Endothelial cell (in vitro differentiated cells): Measurements from ENCODE around the gene ZNF774. TPM values are rescaled to one million over a fixed set of nuclear protein-coding genes. Genes with fewer than 3 reads are reported as not detected.

ENCODE experiments used
- DNase-seq: peaks from one replicate; pipeline ENCODE4 v3.0.0; 2021; ENCODE audit warnings: low spot score
- H3K27ac Mint-ChIP-seq: one replicate; pipeline ENCODE4 v1.8.0; 2021; ENCODE audit warnings: mixed read lengths, inconsistent platforms; ENCODE audit not compliant: unreplicated experiment
- H3K27me3 Mint-ChIP-seq: one replicate; pipeline ENCODE4 v1.8.0; 2021; ENCODE audit warnings: mild to moderate bottlenecking, moderate library complexity, mixed read lengths, inconsistent platforms; ENCODE audit not compliant: unreplicated experiment
- H3K36me3 Mint-ChIP-seq: one replicate; pipeline ENCODE4 v1.8.0; 2021; ENCODE audit warnings: mild to moderate bottlenecking, low read depth, mixed read lengths, inconsistent platforms; ENCODE audit not compliant: unreplicated experiment
- H3K4me1 Mint-ChIP-seq: one replicate; pipeline ENCODE4 v1.8.0; 2021; ENCODE audit warnings: mild to moderate bottlenecking, mixed read lengths, inconsistent platforms; ENCODE audit not compliant: unreplicated experiment
- H3K4me3 Mint-ChIP-seq: one replicate; pipeline ENCODE4 v1.8.0; 2021; ENCODE audit warnings: mild to moderate bottlenecking, mixed read lengths, inconsistent platforms; ENCODE audit not compliant: unreplicated experiment
- H3K9me3 Mint-ChIP-seq: one replicate; pipeline ENCODE4 v1.8.0; 2021; ENCODE audit warnings: mixed read lengths, inconsistent platforms; ENCODE audit not compliant: unreplicated experiment
- CTCF ChIP-seq: fragments of 200-600 bp; sonication (generic); IDR thresholded peaks from one replicate; pipeline ENCODE4 v1.5.0; 2021; ENCODE audit warnings: antibody characterized with exemption; ENCODE audit not compliant: unreplicated experiment
- total RNA-seq: library from RNA; stranded (reverse); fragmentation: NEBNext Ultra II Directional; extraction: Animal tissue kit (Norgen Biotek cat#: 25700); gene quantifications from one replicate; pipeline ENCODE4 v1.2.1, GENCODE V29; 2021; ENCODE audit not compliant: unreplicated experiment

ZNF774 gene
- total RNA-seq, 1 donor from 2014 or later, result 4.1 TPM

DNA sequence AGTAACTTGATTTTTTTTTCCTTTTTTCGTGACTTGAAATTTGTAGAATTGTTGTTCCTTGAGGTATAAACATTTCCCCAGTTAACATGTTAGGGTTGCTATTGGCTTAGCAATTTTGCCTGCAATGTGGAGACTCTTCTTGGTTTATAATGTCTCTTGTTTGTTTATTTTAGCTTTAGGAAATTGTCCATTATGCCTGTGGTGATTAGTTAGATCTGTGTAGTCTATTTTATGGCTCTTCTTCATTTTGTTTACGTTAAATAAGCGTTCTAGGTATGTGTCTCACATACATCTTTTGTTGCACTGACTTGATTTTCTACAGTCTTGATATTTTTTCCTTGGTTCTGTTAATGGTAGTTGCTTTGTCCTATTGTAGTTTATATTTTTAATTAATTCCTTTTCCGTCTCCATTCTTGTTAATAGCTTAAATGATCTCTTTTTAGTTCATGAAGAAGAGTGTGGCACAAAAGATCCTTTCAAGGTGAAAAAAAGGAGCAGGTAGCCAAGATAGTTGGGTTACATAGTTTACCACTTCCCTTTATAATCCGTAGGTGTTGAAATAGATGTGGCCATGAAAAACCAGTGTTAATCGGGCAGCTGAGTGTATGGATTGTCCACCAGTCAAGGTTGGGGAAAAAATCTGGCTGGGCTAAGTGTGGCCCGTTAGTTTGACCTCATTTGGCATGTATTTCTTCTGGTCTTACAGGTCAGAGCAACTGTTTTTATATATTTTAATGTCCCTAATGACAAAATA, 48.1 kb downstream of the ZNF774 start:
- Mint-ChIP-seq H3K4me1 (peaks cover 23% of the 10 kb centered on the region), H3K9me3 (no peaks in the 10 kb centered on the region), H3K36me3 (peaks cover 3% of the 10 kb centered on the region), H3K27ac (peak overlapping the region; percentile 99), H3K27me3 (peaks cover 5% of the 10 kb centered on the region), H3K4me3 (no peak overlapping the region)
- TF ChIP-seq CTCF, result no peak
- no peak for DNase-seq

DNA sequence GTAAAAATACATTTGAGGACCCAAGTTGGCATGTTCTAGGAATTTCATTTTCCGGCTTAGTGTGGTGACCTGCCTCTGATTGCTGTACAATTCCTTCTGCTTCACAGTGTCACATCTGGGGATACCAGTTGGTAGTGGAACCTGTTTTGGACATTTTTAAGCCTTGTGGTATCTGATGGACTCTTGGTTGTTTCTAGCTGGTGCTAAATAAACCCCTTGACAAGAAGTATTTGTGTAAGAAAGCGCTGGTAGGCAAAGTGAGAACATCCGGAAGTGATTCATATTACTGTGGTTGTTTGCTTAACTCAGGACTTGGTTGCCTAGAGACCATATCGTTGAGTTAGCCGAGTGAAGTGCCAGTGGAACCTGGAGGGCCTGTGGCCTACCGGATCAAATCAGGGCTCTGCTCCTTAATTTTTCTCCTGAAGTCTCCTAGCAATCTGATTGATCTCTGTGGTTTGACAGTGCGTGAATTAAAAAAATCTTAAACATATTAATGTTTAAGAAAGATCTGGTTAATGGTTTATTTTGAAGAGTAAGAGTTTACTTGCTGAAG, 48.8 kb downstream of the ZNF774 start:
- peak overlapping the region; percentile 99 for H3K27ac Mint-ChIP-seq
- H3K9me3 Mint-ChIP-seq, result no peaks in the 10 kb centered on the region
- H3K4me1 Mint-ChIP-seq, result peaks cover 20% of the 10 kb centered on the region
- peaks cover 1% of the 10 kb centered on the region for H3K27me3 Mint-ChIP-seq
- H3K4me3 Mint-ChIP-seq, result peak overlapping the region; percentile 21
- no peaks in the 10 kb centered on the region for H3K36me3 Mint-ChIP-seq
- peak; percentile 57 for DNase-seq
- TF ChIP-seq CTCF, result no peak

DNA sequence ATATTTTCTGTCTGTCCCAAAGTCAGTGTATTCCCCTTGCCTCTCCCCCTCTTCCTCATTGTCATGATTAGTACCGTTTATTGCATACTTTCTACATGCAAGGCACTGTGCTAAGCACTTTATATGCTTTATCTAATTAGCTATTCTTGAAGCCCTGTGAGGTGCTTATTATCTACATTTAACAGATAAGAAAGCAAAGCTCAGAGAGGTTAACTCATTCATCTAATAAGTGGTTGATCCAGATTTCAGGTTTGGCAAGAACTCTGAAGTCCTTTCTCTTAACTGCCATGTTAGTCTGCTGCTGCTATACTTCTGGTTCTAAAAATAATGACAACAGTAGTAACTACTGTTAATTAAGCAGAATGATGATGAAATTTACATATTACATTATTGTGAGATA, 49.4 kb downstream of the ZNF774 start:
- Mint-ChIP-seq H3K27me3 (peaks cover 1% of the 10 kb centered on the region), H3K9me3 (no peaks in the 10 kb centered on the region), H3K27ac (peak overlapping the region; percentile 99), H3K4me1 (peaks cover 20% of the 10 kb centered on the region), H3K4me3 (no peak overlapping the region), H3K36me3 (no peaks in the 10 kb centered on the region)
- DNase-seq, result no peak
- TF ChIP-seq CTCF, result no peak

GRCh38 chr15:90402223-90402622, 50.1 kb downstream of the ZNF774 start:
- no peak for TF ChIP-seq CTCF
- Mint-ChIP-seq H3K9me3 (no peaks in the 10 kb centered on the region), H3K36me3 (no peaks in the 10 kb centered on the region), H3K27me3 (peaks cover 1% of the 10 kb centered on the region), H3K4me3 (no peak overlapping the region), H3K4me1 (peaks cover 20% of the 10 kb centered on the region), H3K27ac (peak overlapping the region; percentile 99)
- DNase-seq, result no peak

- H3K9me3 Mint-ChIP-seq, result no peaks in the 10 kb centered on the region
- no peaks in the 10 kb centered on the region for H3K36me3 Mint-ChIP-seq
- no peak overlapping the region for H3K4me3 Mint-ChIP-seq
- TF ChIP-seq CTCF, result no peak
- peaks cover 23% of the 10 kb centered on the region for H3K4me1 Mint-ChIP-seq
- DNase-seq, result no peak
- peaks cover 1% of the 10 kb centered on the region for H3K27me3 Mint-ChIP-seq
- H3K27ac Mint-ChIP-seq, result peak overlapping the region; percentile 99
Observed at GRCh38 chr15:90402767-90403166, 50.7 kb downstream of the ZNF774 start.
